ENCODE data around the gene HOXD4.

HOXD4 gene

DNA sequence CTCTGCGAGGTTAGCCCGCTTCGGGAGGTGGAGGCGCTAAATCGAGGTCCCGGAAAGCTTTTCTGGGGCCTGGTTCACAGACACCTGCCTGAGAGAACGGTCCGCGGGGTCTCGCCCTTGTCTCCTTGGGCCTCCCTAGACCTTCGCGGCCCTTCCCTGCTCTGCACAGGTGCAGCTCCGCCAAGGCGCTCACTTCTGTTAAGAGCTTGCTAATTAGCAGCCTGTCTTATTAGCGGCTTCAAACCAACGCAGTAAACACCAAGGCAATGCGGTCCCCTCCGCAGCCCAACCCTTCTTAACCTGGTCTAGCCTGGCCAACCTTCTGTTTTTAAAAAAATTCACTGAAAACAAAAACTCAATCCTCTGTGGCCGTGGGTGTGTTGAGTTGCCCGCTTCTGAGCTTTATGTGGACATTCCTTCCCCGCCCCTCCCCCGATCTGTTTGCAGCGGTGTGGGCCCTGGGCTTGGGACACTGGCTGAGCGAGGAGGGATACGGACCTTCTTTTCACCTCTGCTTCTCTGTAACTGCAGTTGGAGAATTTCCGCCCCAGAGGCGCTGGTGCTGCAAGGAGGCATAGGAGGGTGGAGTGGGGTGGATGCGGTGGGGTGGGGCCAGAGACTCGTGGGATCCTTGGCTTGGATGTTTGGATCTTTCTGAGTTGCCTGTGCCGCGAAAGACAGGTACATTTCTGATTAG lies 3.4 kb upstream of the HOXD4 start:
- DNase-seq: no peak
- TF ChIP-seq GATA1 (IDR thresholded peaks at IDR 0.05; ENCODE audit: low read depth, low read length) (no peak), POLR2A (IDR thresholded peaks at IDR 0.05; ENCODE audit: low read length) (no peak)

DNA sequence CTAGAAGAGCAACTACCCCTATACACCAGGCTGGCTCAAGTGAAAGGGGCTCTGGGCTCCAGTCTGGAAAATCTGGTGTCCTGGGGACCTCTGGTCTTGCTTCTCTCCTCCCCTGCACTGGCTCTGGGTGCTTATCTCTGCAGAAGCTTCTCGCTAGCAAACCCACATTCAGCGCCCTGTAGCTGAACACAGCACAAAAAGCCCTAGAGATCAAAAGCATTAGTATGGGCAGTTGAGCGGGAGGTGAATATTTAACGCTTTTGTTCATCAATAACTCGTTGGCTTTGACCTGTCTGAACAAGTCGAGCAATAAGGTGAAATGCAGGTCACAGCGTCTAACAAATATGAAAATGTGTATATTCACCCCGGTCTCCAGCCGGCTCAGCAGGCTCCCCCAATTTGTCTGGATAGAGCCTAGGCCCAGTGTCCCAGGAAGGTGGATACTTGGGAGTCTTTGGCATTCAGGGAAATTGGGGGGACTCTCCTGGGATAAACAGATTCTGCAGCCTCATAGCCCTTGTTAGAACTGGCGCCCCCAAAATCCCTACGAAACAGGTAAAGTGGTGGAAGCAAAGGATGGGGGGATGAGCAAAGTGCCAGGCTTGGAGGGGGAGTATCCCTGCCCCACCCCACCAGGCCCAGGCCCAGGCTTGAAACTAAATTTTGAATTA lies 2.5 kb upstream of the HOXD4 start:
- TF ChIP-seq GATA1 (IDR thresholded peaks at IDR 0.05; ENCODE audit: low read depth, low read length) (no peak), POLR2A (IDR thresholded peaks at IDR 0.05; ENCODE audit: low read length) (no peak)

DNA sequence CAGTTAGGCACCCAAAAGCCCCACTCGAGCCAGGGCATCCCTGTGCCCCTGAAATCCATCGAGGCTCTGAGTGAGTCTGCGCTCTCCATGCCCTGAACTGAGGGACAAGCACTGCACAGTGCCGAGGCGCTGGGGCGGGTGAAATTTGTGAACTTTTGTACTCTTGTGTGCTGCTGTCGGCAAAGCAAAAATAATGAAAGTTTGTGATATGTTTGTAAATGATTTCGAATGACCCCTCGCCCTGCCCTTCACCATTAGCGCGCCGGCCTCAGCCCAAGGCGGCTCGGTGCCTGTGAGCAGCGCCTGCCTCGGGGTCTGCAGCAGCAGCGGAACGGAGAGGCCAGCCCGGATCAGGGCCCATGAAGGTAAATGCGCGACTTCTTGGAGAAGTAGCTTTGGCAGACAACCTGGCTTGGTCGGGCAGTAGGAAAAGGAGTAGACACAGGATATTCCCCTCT lies 1.8 kb upstream of the HOXD4 start:
- DNase-seq: no peak
- no peak for TF ChIP-seq POLR2A (IDR thresholded peaks at IDR 0.05; ENCODE audit: low read length)

More for the DNA sequence above, 2.5 kb upstream of the HOXD4 start:
- DNase-seq: no peak

DNA sequence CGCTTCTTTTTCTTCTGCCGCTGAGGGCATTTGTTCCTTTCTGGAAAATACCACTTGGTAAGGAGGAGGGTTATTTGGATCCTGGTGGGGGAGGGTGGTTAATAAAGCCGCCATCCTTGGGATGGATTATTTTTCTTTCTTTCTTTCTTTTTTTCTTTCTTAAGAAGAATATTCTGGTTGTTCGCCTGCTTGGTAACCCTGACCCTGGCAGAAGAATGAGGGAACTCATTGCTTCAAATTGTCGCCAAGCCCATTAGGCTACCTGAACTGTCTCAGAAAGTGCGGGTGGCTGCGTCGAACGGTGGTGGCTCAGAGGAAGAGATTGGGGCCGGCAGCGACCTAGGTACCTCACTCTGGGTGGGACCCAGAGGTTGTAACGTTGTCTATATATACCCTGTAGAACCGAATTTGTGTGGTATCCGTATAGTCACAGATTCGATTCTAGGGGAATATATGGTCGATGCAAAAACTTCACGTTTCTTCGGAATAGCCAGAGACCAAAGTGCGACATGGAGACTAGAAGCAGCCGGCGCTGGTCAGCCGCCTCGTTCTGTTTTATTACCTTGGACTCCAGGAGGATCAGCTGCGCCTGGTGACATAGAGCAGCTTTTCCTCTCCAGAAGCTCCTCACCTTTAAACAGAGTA lies 1.3 kb upstream of the HOXD4 start:
- TF ChIP-seq GATA1 (IDR thresholded peaks at IDR 0.05; ENCODE audit: low read depth, low read length) (no peak), POLR2A (IDR thresholded peaks at IDR 0.05; ENCODE audit: low read length) (no peak)
- DNase-seq: no peak

DNA sequence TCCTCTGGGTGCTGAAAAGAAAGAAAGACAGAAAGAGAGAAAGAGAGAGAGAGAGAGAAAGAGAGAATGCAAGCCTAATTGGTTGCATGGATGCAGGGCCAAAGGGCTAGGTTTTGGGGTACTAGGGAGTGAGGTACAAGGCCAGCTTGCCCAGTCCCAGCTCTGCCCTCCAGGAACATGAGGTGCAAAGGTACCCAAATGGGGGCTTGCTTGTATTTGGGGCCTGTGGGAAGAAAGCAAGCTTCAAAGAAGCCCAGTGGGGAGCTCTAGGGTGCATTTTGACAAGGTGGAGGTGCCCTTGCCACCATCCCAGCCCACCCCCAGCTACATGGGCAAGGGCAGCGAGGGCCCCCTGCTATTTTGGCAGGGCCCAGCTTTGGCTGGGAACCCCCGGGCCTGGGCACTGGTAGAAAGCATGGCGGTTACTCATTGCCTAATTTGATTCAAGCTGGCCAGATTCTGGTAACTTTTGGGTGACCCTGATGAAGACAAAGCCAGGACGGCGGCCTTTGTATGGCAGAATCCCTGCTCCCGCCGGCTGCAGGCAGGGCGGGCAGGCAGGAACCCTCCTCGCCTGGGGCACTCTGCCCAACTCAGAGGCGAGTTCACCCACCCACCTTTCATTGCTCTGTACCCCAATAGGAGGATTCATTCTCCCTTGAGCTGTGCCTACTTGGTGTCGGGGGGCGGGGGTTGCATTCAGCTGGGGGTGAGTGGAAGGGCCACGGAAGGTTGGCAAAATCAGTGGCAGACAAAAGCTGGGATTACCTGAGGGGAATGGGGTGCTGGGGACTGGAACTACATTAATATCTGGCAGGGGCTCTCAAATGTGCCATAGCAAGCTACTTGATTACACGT lies 537 bp upstream of the HOXD4 start:
- no peak for TF ChIP-seq GATA1 (IDR thresholded peaks at IDR 0.05; ENCODE audit: low read depth, low read length)
- TF ChIP-seq POLR2A (IDR thresholded peaks at IDR 0.05; ENCODE audit: low read length): no peak
- DNase-seq: no peak

DNA sequence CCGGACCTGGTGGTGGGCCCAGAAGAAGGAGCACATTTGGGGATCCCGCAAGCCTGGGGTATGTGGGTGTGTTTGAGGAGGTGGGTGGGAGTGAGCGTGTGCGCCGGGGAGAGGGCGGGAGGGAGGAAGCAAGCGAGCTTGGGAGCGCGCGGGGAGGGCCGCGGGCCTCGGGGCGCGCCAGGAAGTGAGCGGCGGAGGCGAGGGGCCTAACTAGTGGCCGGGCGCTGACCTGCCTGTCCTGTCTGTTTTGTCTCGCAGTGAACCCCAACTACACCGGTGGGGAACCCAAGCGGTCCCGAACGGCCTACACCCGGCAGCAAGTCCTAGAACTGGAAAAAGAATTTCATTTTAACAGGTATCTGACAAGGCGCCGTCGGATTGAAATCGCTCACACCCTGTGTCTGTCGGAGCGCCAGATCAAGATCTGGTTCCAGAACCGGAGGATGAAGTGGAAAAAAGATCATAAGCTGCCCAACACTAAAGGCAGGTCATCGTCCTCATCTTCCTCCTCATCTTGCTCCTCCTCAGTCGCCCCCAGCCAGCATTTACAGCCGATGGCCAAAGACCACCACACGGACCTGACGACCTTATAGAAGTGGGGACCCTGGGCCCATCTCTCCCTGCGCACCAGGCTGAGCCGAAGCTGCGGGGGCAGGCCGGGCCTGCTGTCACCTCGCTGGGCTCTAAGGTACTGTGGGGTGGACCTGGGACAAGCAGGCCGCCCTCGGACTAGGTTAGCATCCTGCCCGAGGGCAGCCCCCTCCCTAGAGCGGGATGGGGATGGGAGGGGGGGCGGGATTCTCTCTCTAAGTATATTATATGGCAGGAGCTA lies 1.2 kb downstream of the HOXD4 start:
- TF ChIP-seq POLR2A (IDR thresholded peaks at IDR 0.05; ENCODE audit: low read length) (no peak), GATA1 (IDR thresholded peaks at IDR 0.05; ENCODE audit: low read depth, low read length) (no peak)
- DNase-seq: no peak

DNA sequence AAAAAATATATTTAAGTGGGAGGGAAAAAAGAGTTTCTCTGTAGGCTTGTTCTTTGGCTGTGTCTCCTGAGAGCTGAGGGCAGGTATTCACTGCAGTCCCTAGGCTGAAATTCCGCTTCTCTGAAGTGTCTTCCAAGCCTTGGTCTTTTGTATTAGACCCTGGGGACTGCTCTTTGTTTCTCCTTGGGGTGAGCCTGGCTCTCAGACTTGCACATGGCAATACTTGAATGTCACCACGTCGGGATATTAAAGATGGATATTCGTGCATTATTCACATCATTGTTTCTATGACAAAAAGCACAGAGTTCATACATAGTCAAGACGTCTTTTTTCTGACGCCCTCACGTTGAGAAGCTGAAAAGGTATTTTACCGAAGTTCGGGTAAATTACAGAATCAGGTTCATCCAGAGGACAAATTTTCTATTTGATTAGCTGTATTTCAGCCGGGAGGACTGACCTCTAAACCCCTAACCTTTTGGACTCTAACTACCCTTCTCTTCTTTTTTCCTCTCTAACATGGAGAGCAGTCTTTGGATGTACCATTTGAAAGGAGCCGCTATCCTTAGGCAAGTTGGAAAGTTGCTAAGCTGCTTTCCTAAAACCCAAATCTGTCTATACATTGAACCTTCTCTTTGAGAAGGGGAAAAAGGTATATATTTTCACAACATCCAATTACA lies 3.4 kb downstream of the HOXD4 start:
- TF ChIP-seq POLR2A (IDR thresholded peaks at IDR 0.05; ENCODE audit: low read length) (no peak), GATA1 (IDR thresholded peaks at IDR 0.05; ENCODE audit: low read depth, low read length) (no peak)
- no peak for DNase-seq

DNA sequence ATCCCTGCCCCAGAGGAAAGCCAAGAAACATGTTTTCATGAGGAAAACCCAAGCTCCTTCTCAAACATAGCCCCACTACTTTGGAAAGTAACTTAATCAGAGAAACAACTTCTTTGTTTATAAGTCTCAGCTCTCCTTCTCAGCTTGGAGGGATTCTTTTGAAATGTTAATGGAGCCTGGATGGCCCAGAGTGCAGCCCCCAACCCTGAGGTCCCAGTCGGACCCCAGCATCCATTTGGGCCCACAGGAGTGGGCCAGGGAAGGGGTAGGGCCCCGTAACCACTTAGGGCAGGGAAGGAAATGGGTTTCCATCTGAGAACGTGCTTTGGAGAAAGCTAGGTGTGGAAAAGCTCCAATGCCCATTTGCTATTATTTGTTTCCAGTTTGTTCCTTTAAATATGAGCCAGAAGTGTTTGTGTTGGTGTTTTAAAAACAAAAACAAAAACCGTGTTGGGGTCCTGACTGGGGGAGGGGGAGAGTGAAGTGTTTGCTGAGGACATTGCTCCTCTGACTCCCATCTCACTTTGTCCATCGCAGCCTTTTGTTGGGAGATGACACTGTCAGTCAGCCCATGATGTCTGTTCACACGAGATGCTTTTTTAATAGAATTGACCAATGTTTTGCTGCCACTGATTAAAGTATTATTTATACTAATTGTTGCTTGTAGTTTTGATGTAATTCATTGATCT lies 4.2 kb downstream of the HOXD4 start:
- TF ChIP-seq POLR2A (IDR thresholded peaks at IDR 0.05; ENCODE audit: low read length) (no peak), GATA1 (IDR thresholded peaks at IDR 0.05; ENCODE audit: low read depth, low read length) (no peak)
- DNase-seq: no peak

DNA sequence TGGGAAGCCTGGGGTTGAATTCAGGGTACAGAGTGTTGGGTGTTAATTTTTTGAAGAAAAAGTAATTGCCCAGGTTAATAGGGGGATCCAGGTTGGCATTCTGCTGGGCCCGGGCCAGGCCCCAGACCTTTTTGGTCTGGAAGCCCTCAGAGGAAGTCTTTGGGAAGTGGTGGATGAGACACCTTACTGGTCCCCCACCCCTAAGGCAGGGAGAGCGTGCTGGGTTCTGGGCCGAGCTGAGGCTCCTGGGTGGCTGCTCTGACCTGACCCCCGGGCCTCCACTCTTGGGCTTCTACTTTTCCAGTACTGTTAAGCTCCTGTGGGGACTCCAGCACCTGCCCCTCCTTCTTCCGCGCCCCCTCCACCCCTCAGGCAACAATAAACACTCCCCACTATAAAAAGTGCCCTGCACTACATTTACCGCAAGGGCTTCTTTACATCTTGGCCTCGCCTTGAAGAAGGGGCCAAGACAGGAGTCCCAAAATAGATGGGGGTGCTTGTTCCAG lies 5.0 kb downstream of the HOXD4 start:
- no peak for DNase-seq
- no peak for TF ChIP-seq GATA1 (IDR thresholded peaks at IDR 0.05; ENCODE audit: low read depth, low read length)
- no peak for TF ChIP-seq POLR2A (IDR thresholded peaks at IDR 0.05; ENCODE audit: low read length)

DNA sequence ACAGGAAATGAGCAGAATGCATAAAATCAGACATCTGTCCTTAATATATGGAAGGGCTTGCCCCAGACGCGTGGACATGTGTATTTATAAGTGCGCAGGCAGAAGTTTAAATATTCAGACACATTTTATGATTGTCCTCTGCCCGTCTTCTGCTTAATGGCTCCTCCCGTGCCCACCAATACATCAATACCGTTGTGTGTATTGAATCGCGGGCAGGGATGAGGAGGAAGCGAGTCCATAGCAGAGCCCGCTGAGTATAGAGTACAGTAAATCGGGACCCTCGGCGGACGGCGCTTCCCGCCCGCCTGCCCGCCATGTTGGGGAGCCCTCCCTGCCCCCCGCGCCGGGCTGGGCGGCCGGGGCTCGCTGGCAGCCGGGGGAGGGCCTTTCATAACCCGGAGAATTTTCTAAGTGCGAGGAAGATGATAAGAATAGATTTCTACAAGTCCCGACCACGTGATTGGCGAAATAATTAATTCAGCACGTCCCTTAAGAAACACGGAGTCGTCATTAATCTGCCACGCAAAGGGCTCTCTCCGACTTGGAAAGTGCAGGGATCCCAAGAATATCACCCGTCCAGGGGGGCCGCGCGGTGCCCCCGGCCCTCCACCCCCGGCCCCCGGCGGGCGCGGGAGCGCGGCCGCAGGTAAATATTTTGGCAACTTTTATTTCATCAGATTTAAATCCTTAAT lies 5.6 kb downstream of the HOXD4 start, which contains the start of gene HOXD3:
Gene HOXD3 (plus strand): TSS at position 501 of the 692 bp plus-strand sequence. CDS start 11,808 bp downstream, outside the sequence.
- TF ChIP-seq POLR2A (IDR thresholded peaks at IDR 0.05; ENCODE audit: low read length) (no peak), GATA1 (IDR thresholded peaks at IDR 0.05; ENCODE audit: low read depth, low read length) (no peak)
- DNase-seq: no peak

DNA sequence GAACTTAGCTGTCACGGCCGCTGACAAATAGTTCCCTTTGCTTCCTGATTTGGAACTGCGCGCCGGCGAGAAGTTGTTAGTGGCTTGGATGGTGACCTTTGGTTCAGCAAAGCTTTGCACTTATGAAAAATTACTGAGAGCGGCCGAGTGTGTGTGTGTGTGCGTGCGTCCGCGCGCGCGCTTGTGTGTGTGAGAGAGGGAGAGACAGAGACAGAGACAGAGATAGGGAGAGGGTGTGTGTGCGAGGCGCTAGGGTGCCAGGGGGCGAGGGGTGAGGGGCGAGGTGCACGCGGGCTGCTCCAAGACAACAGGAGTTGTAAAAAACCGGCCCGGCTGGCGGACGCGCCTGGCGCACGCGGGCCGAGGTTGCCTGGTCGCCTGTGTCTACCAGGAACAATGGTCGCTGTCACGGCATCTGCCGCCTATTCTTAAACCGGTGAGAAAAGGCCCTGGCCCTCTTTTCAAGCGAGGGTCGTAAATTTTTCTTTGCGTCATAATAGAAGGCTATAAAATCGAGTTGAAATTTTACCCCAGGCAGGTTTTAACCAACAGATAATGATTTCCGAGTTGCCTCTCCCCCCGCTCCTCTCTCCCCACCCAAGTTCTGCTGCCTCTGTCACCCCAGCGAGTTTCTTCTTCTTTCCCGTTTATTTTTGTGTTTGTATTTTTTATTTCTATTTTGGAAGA lies 6.3 kb downstream of the HOXD4 start:
- DNase-seq: no peak
- TF ChIP-seq POLR2A (IDR thresholded peaks at IDR 0.05; ENCODE audit: low read length): no peak
- TF ChIP-seq GATA1 (IDR thresholded peaks at IDR 0.05; ENCODE audit: low read depth, low read length): no peak
